ENCODE data around the gene UGT1A8. TPM values are rescaled to one million over a fixed set of nuclear protein-coding genes. Genes with fewer than 3 reads are reported as not detected.
"Not testable (repeated sequence)": the region's sequence is repeated elsewhere in the genome, so short reads cannot be mapped to it uniquely, and the experiment has no call there.

UGT1A8 gene
- total RNA-seq, 2 experiments from 2014 or later, result not detected

- no peaks in the 10 kb centered on the region for H3K4me1 Mint-ChIP-seq (ENCODE audit: low read depth)
- ChIA-PET POLR2A (no interaction called here), CTCF (no interaction called here)
- H3K4me3 ChIP-seq (ENCODE audit: low read length), result no peak overlapping the region
- H3K9me3 ChIP-seq (ENCODE audit: control insufficient read depth in 1 of 2, insufficient read depth in 1 of 2, low read length in 2 of 2), result peaks cover 0 to 15% of the 10 kb centered on the region in 2 experiments
- no peaks in the 10 kb centered on the region for H3K4me1 ChIP-seq (ENCODE audit: insufficient read depth, low read length)
- no peaks in the 10 kb centered on the region for H3K36me3 Mint-ChIP-seq (ENCODE audit: low read depth)
- H3K4me3 Mint-ChIP-seq, result no peak overlapping the region
- peaks cover 0 to 3% of the 10 kb centered on the region in 2 experiments for H3K27me3 ChIP-seq (ENCODE audit: control insufficient read depth in 1 of 2, insufficient read depth in 2 of 2, low read length in 2 of 2)
- H3K27ac Mint-ChIP-seq, result no peak overlapping the region
- peaks cover 29% of the 10 kb centered on the region for H3K27me3 Mint-ChIP-seq
- DNase-seq (no peak), ATAC-seq (ENCODE audit: poor library complexity) (no peak)
- no peak overlapping the region for H3K27ac ChIP-seq (ENCODE audit: low read depth in 1 of 2, low read length in 2 of 2)
- TF ChIP-seq CTCF (IDR thresholded peaks at IDR 0.05), result no peak
- intact Hi-C loops (cut with DNase I, micrococcal nuclease), result no loop called here
- peaks cover 6% of the 10 kb centered on the region for H3K9me3 Mint-ChIP-seq
- H3K36me3 ChIP-seq (ENCODE audit: insufficient read depth, low read length), result no peaks in the 10 kb centered on the region
Measured at GRCh38 chr2:233746475-233747282, 129.2 kb downstream of the UGT1A8 start.

- Mint-ChIP-seq H3K4me3 (no peak overlapping the region), H3K9me3 (peaks cover 7% of the 10 kb centered on the region), H3K4me1 (ENCODE audit: low read depth) (no peaks in the 10 kb centered on the region), H3K27ac (no peak overlapping the region), H3K36me3 (ENCODE audit: low read depth) (no peaks in the 10 kb centered on the region), H3K27me3 (peaks cover 33% of the 10 kb centered on the region)
- intact Hi-C loops (cut with DNase I, micrococcal nuclease), result no loop called here
- ATAC-seq (ENCODE audit: poor library complexity), result no peak
- no peak overlapping the region for H3K27ac ChIP-seq (ENCODE audit: low read depth in 1 of 2, low read length in 2 of 2)
- no peak overlapping the region for H3K4me3 ChIP-seq (ENCODE audit: low read length)
- H3K27me3 ChIP-seq (ENCODE audit: control insufficient read depth in 1 of 2, insufficient read depth in 2 of 2, low read length in 2 of 2), result peaks cover 0 to 3% of the 10 kb centered on the region in 2 experiments
- H3K9me3 ChIP-seq (ENCODE audit: control insufficient read depth in 1 of 2, insufficient read depth in 1 of 2, low read length in 2 of 2), result peaks cover 0 to 15% of the 10 kb centered on the region in 2 experiments
- no peak for TF ChIP-seq CTCF (IDR thresholded peaks at IDR 0.05)
- H3K4me1 ChIP-seq (ENCODE audit: insufficient read depth, low read length), result no peaks in the 10 kb centered on the region
- H3K36me3 ChIP-seq (ENCODE audit: insufficient read depth, low read length), result no peaks in the 10 kb centered on the region
- DNase-seq, result no peak
- POLR2A ChIA-PET, result no interaction called here
- CTCF ChIA-PET, result no interaction called here
Measured at GRCh38 chr2:233747283-233747544, 129.8 kb downstream of the UGT1A8 start.

GRCh38 chr2:233750689-233751088 is 133.3 kb downstream of the UGT1A8 start:
- H3K9me3 ChIP-seq (ENCODE audit: control insufficient read depth in 1 of 2, insufficient read depth in 1 of 2, low read length in 2 of 2), result peaks cover 0 to 16% of the 10 kb centered on the region in 2 experiments
- POLR2A ChIA-PET; H3K36me3 ChIP-seq (ENCODE audit: insufficient read depth, low read length); H3K27ac Mint-ChIP-seq; H3K4me3 ChIP-seq (ENCODE audit: low read length); H3K4me1 Mint-ChIP-seq (ENCODE audit: low read depth); DNase-seq; H3K9me3 Mint-ChIP-seq; H3K36me3 Mint-ChIP-seq (ENCODE audit: low read depth); CTCF ChIA-PET; ATAC-seq (ENCODE audit: poor library complexity); intact Hi-C loops (cut with DNase I, micrococcal nuclease); H3K27me3 ChIP-seq (ENCODE audit: control insufficient read depth in 1 of 2, insufficient read depth in 2 of 2, low read length in 2 of 2); H3K27ac ChIP-seq (ENCODE audit: low read depth in 1 of 2, low read length in 2 of 2); H3K4me3 Mint-ChIP-seq; H3K4me1 ChIP-seq (ENCODE audit: insufficient read depth, low read length): not testable (repeated sequence)
- peaks cover 46% of the 10 kb centered on the region for H3K27me3 Mint-ChIP-seq

GRCh38 chr2:233751212-233752009 is 134.0 kb downstream of the UGT1A8 start:
- POLR2A ChIA-PET; H3K27me3 ChIP-seq (ENCODE audit: control insufficient read depth in 1 of 2, insufficient read depth in 2 of 2, low read length in 2 of 2); intact Hi-C loops (cut with DNase I, micrococcal nuclease); H3K27ac ChIP-seq (ENCODE audit: low read depth in 1 of 2, low read length in 2 of 2); H3K36me3 ChIP-seq (ENCODE audit: insufficient read depth, low read length); DNase-seq; H3K4me1 Mint-ChIP-seq (ENCODE audit: low read depth); H3K36me3 Mint-ChIP-seq (ENCODE audit: low read depth); H3K4me1 ChIP-seq (ENCODE audit: insufficient read depth, low read length); CTCF ChIA-PET; H3K9me3 Mint-ChIP-seq; H3K27ac Mint-ChIP-seq; H3K4me3 ChIP-seq (ENCODE audit: low read length); ATAC-seq (ENCODE audit: poor library complexity); H3K4me3 Mint-ChIP-seq: not testable (repeated sequence)
- peaks cover 0 to 16% of the 10 kb centered on the region in 2 experiments for H3K9me3 ChIP-seq (ENCODE audit: control insufficient read depth in 1 of 2, insufficient read depth in 1 of 2, low read length in 2 of 2)
- H3K27me3 Mint-ChIP-seq, result peaks cover 42% of the 10 kb centered on the region
